ENCODE results near the gene SRP68. TPM values are rescaled to one million over a fixed set of nuclear protein-coding genes. Genes with fewer than 3 reads are reported as not detected.
"Not testable (repeated sequence)": the region's sequence is repeated elsewhere in the genome, so short reads cannot be mapped to it uniquely, and the experiment has no call there.

The SRP68 gene
- total RNA-seq, 1 donor from 2014 or later = 80.5 TPM

GRCh38 chr17:76079956-76080767 lies 7.8 kb upstream of the SRP68 start:
- H3K4me3 Mint-ChIP-seq = no peak overlapping the region
- H3K27ac Mint-ChIP-seq = no peak overlapping the region
- H3K27me3 Mint-ChIP-seq (ENCODE audit: low read depth) = peaks cover 50% of the 10 kb centered on the region
- DNase-seq (ENCODE audit: low spot score in 2 of 2, unreplicated experiment in 2 of 2) = no peak
- TF ChIP-seq, protein P1, sequence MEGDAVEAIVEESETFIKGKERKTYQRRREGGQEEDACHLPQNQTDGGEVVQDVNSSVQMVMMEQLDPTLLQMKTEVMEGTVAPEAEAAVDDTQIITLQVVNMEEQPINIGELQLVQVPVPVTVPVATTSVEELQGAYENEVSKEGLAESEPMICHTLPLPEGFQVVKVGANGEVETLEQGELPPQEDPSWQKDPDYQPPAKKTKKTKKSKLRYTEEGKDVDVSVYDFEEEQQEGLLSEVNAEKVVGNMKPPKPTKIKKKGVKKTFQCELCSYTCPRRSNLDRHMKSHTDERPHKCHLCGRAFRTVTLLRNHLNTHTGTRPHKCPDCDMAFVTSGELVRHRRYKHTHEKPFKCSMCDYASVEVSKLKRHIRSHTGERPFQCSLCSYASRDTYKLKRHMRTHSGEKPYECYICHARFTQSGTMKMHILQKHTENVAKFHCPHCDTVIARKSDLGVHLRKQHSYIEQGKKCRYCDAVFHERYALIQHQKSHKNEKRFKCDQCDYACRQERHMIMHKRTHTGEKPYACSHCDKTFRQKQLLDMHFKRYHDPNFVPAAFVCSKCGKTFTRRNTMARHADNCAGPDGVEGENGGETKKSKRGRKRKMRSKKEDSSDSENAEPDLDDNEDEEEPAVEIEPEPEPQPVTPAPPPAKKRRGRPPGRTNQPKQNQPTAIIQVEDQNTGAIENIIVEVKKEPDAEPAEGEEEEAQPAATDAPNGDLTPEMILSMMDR (IDR thresholded peaks at IDR 0.05; ENCODE audit: unreplicated experiment) = no peak
- H3K4me1 Mint-ChIP-seq = peaks cover 52% of the 10 kb centered on the region
- H3K36me3 Mint-ChIP-seq = peaks cover 4% of the 10 kb centered on the region
- H3K9me3 Mint-ChIP-seq = no peaks in the 10 kb centered on the region

- TF ChIP-seq, protein P1 (IDR thresholded peaks at IDR 0.05; ENCODE audit: unreplicated experiment) = no peak
- DNase-seq (ENCODE audit: low spot score in 2 of 2, unreplicated experiment in 2 of 2) = no peak
- Mint-ChIP-seq H3K4me1 (peaks cover 55% of the 10 kb centered on the region), H3K27ac (no peak overlapping the region), H3K27me3 (ENCODE audit: low read depth) (peaks cover 56% of the 10 kb centered on the region), H3K4me3 (no peak overlapping the region), H3K9me3 (no peaks in the 10 kb centered on the region), H3K36me3 (peaks cover 2% of the 10 kb centered on the region)
Measured at GRCh38 chr17:76079535-76079955, 7.2 kb upstream of the SRP68 start.

- no peaks in the 10 kb centered on the region for H3K36me3 Mint-ChIP-seq
- no peaks in the 10 kb centered on the region for H3K9me3 Mint-ChIP-seq
- DNase-seq (ENCODE audit: low spot score in 2 of 2, unreplicated experiment in 2 of 2) = no peak
- H3K4me1 Mint-ChIP-seq = peaks cover 55% of the 10 kb centered on the region
- H3K4me3 Mint-ChIP-seq = no peak within 1 kb of the TSS
- TF ChIP-seq, protein P1 (IDR thresholded peaks at IDR 0.05; ENCODE audit: unreplicated experiment) = no peak
- peaks cover 61% of the 10 kb centered on the region for H3K27me3 Mint-ChIP-seq (ENCODE audit: low read depth)
- H3K27ac Mint-ChIP-seq = no peak within 1 kb of the TSS
Measured at GRCh38 chr17:76078860-76079534, 6.7 kb upstream of the SRP68 start, which contains the start of gene ZACN. Gene ZACN, plus strand, starts transcription at chr17:76079182. Its CDS starts 83 bp downstream, at chr17:76079265.

DNA sequence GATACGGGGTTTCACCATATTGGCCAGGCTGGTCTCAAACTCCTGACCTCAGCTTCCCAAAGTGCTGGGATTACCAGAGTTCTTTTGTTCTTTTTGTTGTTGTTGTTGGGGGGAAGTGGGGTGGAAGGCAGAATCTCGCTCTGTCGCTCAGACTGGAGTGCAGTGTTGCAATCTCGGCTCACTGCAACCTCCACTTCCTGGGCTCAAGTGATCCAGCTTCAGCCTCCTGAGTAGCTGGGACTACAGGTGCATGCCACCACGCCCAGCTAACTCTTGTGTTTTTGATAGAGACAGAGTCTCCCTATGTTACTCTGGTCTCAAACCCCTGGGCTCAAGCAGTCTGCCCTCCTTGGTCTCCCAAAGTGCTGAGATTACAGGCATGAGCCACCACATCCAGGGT lies 6.1 kb upstream of the SRP68 start:
- not testable (repeated sequence) for H3K4me3 Mint-ChIP-seq; H3K36me3 Mint-ChIP-seq; H3K27ac Mint-ChIP-seq; H3K9me3 Mint-ChIP-seq; DNase-seq (ENCODE audit: low spot score in 2 of 2, unreplicated experiment in 2 of 2)
- H3K4me1 Mint-ChIP-seq = peaks cover 55% of the 10 kb centered on the region
- peaks cover 67% of the 10 kb centered on the region for H3K27me3 Mint-ChIP-seq (ENCODE audit: low read depth)

- H3K27ac Mint-ChIP-seq = no peak overlapping the region
- peaks cover 49% of the 10 kb centered on the region for H3K4me1 Mint-ChIP-seq
- peaks cover 68% of the 10 kb centered on the region for H3K27me3 Mint-ChIP-seq (ENCODE audit: low read depth)
- no peaks in the 10 kb centered on the region for H3K36me3 Mint-ChIP-seq
- no peak overlapping the region for H3K4me3 Mint-ChIP-seq
- no peak for DNase-seq (ENCODE audit: low spot score in 2 of 2, unreplicated experiment in 2 of 2)
- H3K9me3 Mint-ChIP-seq = no peaks in the 10 kb centered on the region
- TF ChIP-seq, protein P1 (IDR thresholded peaks at IDR 0.05; ENCODE audit: unreplicated experiment) = no peak
Measured at GRCh38 chr17:76077584-76078110, 5.3 kb upstream of the SRP68 start.
